Lung (tissue), 12 donors: ENCODE results near the gene ATP5MG. TPM values are rescaled to one million over a fixed set of nuclear protein-coding genes. Genes with fewer than 3 reads are reported as not detected.

ENCODE experiments used
- ATAC-seq: fragments of 200-7000 bp; cut with Tn5 transposase; one replicate; pipeline ENCODE4 v1.9.1; 2020; ENCODE audit warnings: moderate number of reproducible peaks; ENCODE audit not compliant: insufficient read depth, low FRiP score
- DNase-seq, 3 donors: peaks; one replicate each; pipeline ENCODE4 v3.0.0-alpha.2; 2013 to 2017
- H3K27ac ChIP-seq, 2 donors: one replicate each; pipeline ENCODE4 v1.5.1; 2013; ENCODE audit warnings: mild to moderate bottlenecking in 2 of 2, moderate library complexity in 2 of 2, control low read depth in 1 of 2, inconsistent platforms in 1 of 2, low read depth in 1 of 2, low read length in 1 of 2
- H3K27me3 ChIP-seq, 3 donors: one replicate each; pipeline ENCODE4 v1.5.1; 2013; ENCODE audit warnings: low read length in 2 of 3; ENCODE audit not compliant: control insufficient read depth in 3 of 3, insufficient read depth in 3 of 3
- H3K36me3 ChIP-seq, 4 donors: one replicate each; pipeline ENCODE4 v1.5.1; 2013; ENCODE audit warnings: low read length in 4 of 4, mild to moderate bottlenecking in 1 of 4, moderate library complexity in 1 of 4; ENCODE audit not compliant: control insufficient read depth in 4 of 4, insufficient read depth in 4 of 4
- H3K4me1 ChIP-seq, 5 donors: one replicate each; pipeline ENCODE4 v1.5.1; 2013; ENCODE audit warnings: low read length in 5 of 5, mild to moderate bottlenecking in 2 of 5, moderate library complexity in 1 of 5; ENCODE audit not compliant: control insufficient read depth in 5 of 5, insufficient read depth in 5 of 5
- H3K4me3 ChIP-seq: one replicate; pipeline ENCODE4 v1.5.1; 2013; ENCODE audit warnings: mild to moderate bottlenecking, control low read depth, moderate library complexity
- H3K9ac ChIP-seq, 2 donors: one replicate each; pipeline ENCODE4 v1.5.1; 2013; ENCODE audit warnings: low read length in 2 of 2, control low read depth in 1 of 2; ENCODE audit not compliant: insufficient read depth in 1 of 2
- H3K9me3 ChIP-seq, 4 donors: one replicate each; pipeline ENCODE4 v1.5.1; 2013; ENCODE audit warnings: low read length in 3 of 4, mild to moderate bottlenecking in 1 of 4, moderate library complexity in 1 of 4; ENCODE audit not compliant: control insufficient read depth in 4 of 4, insufficient read depth in 3 of 4
- CTCF ChIP-seq: IDR thresholded peaks from 2 replicates; pipeline ENCODE4 v1.5.1; 2012; ENCODE audit warnings: mild to moderate bottlenecking; ENCODE audit errors: control extremely low read depth, extremely low read depth
- WGBS, 2 donors: extraction: QIAGEN DNeasy Blood & Tissue Kit; methylation state at CpG; one replicate each; pipeline ENCODE4 v1.1.7; 2013; 5-methylcytosine and 5-hydroxymethylcytosine counted together
- polyA plus RNA-seq, 2 donors: library from polyadenylated mRNA; stranded (reverse); fragments of 200-250 nt; gene quantifications; one replicate each; pipeline ENCODE4 v1.2.1, GENCODE V29; 2013
- total RNA-seq, 2 donors: library from RNA; depleted of rRNA in 1 of 2; stranded (reverse); fragments of >200 nt in 1 of 2; gene quantifications; one replicate each; pipeline ENCODE4 v1.2.1, GENCODE V29; 2014 to 2021
- donor health status: control.
- donor health status: control.
- donor health status: Bipolar disorder and iron deficiency.
- donor health status: healthy.
- donor health status: DM: yes; HTN: yes; CAD: no.

ATP5MG gene
- total and polyA plus RNA-seq, 4 donors = 50.4 to 367 (median 120) TPM

GRCh38 chr11:118370774-118371173 is 30.6 kb upstream of the ATP5MG start:
- H3K4me3 ChIP-seq = no peak overlapping the region
- H3K27me3 ChIP-seq = no peaks in the 10 kb centered on the region
- H3K9me3 ChIP-seq = no peaks in the 10 kb centered on the region
- ATAC-seq = no peak
- TF ChIP-seq CTCF = no peak
- H3K27ac ChIP-seq = no peak overlapping the region
- peaks cover 32 to 66% (median 58%) of the 10 kb centered on the region in 4 donors for H3K36me3 ChIP-seq
- WGBS, 2 donors = 95 to 96% methylated on average over 4 of the region's 4 CpGs
- H3K9ac ChIP-seq = no peak overlapping the region
- no peak for DNase-seq
- no peaks in the 10 kb centered on the region for H3K4me1 ChIP-seq

DNA sequence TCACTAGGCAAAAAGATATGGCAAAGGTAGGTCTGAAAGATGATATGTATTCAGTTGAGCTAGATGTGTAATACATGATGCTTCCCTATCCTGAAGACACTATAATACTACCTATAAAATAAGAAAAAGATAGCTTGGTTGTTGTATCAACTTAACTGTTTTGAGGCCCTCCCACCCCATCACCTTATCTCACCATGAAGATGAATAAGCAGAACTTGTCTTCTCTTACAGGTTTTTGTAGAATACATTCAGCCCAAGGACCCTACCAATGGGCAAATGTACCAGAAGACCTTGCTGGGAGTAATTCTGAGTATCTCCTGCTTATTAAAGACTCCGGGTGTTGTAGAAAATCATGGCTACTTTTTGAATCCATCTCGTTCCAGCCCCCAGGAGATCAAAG is 28.1 kb upstream of the ATP5MG start:
- ATAC-seq (no peak), DNase-seq (no peak)
- Histone ChIP-seq H3K4me3 (no peak overlapping the region), H3K4me1 (no peaks in the 10 kb centered on the region), H3K9me3 (no peaks in the 10 kb centered on the region), H3K36me3 (peaks cover 37 to 73% (median 54%) of the 10 kb centered on the region in 4 donors), H3K27me3 (no peaks in the 10 kb centered on the region), H3K9ac (no peak overlapping the region), H3K27ac (no peak overlapping the region)
- WGBS, 2 donors = 97% methylated on average over 2 of the region's 2 CpGs
- no peak for TF ChIP-seq CTCF

DNA sequence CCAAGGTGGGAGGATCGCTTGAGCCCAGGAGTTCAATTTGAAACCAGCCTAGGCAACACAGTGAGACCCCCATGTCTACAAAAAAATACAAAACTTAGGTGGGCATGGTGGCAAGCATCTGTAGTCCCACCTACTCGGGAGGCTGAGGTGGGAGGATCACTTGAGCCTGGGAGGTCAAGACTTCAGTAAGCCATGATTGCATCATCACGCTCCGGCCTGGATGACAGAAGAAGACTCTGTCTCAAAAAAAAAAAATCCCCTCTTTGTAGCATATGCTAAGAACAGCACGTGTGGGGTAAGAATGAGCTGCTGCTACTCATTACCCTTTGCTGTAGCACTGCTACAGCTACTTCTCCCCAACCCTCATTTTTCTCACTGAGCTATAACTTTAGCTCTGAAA is 27.5 kb upstream of the ATP5MG start:
- 97% methylated on average over 5 of the region's 5 CpGs for WGBS, 2 donors
- no peak overlapping the region for H3K4me3 ChIP-seq
- H3K27me3 ChIP-seq = no peaks in the 10 kb centered on the region
- H3K9me3 ChIP-seq = no peaks in the 10 kb centered on the region
- H3K9ac ChIP-seq = no peak overlapping the region
- no peaks in the 10 kb centered on the region for H3K4me1 ChIP-seq
- no peak for DNase-seq
- TF ChIP-seq CTCF = no peak
- ATAC-seq = no peak
- H3K27ac ChIP-seq = no peak overlapping the region
- H3K36me3 ChIP-seq = peaks cover 37 to 68% (median 50%) of the 10 kb centered on the region in 4 donors

DNA sequence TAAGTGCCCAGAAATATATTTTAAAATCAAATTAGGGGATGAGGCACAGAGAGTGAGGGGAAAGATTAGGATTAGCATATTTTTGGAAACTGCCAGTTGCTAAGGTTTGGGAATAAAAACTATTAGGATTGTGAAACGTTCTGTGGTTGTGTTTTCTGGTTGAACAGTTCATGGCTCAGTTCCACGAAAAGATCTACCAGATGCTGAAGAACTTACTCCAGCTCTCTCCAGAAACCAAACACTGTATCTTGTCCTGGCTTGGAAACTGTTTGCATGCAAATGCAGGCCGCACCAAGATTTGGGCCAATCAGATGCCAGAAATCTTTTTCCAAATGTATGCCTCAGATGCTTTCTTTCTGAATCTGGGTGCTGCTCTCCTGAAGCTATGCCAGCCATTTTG is 26.7 kb upstream of the ATP5MG start:
- no peaks in the 10 kb centered on the region for H3K4me1 ChIP-seq
- H3K9me3 ChIP-seq = no peaks in the 10 kb centered on the region
- 67 to 82% methylated on average over 3 of the region's 3 CpGs for WGBS, 2 donors
- no peak overlapping the region for H3K9ac ChIP-seq
- ATAC-seq (no peak), DNase-seq (no peak)
- no peak overlapping the region for H3K27ac ChIP-seq
- H3K36me3 ChIP-seq = peaks cover 37 to 65% (median 49%) of the 10 kb centered on the region in 4 donors
- no peaks in the 10 kb centered on the region for H3K27me3 ChIP-seq
- TF ChIP-seq CTCF = no peak
- H3K4me3 ChIP-seq = no peak overlapping the region
